Glomerular visceral epithelial cell (primary cell): Measurements from ENCODE around the gene PELI3.
A peak's percentile ranks its signal among the peaks of the same experiment; 100 is the strongest.

Source experiments
- DNase-seq: peaks from one replicate; pipeline ENCODE4 v3.0.0-alpha.2; 2016; ENCODE audit errors: extremely low spot score

Gene PELI3

GRCh38 chr11:66497206-66497605 is 30.5 kb downstream of the PELI3 start:
- DNase-seq, result no peak

- no peak for DNase-seq
These were observed 31.8 kb downstream of the PELI3 start for GRCh38 chr11:66498506-66498905.

GRCh38 chr11:66505276-66505816 is 38.6 kb downstream of the PELI3 start:
- no peak for DNase-seq

- DNase-seq, result no peak
These were observed 42.4 kb downstream of the PELI3 start for GRCh38 chr11:66509131-66509561.

- DNase-seq, result peak; percentile 76
These were observed 43.7 kb downstream of the PELI3 start, which contains the start of gene BBS1 for GRCh38 chr11:66510271-66510989. Gene BBS1, plus strand, starts transcription at chr11:66510635. Its CDS starts 25 bp downstream, at chr11:66510660.

- DNase-seq, result no peak
These were observed 44.3 kb downstream of the PELI3 start for GRCh38 chr11:66510990-66511339.

GRCh38 chr11:66523611-66524010 is 56.9 kb downstream of the PELI3 start:
- DNase-seq, result no peak

- DNase-seq, result no peak
These were observed 57.8 kb downstream of the PELI3 start for GRCh38 chr11:66524304-66525040.
